ENCODE results near the gene FAM124A.

FAM124A gene

DNA sequence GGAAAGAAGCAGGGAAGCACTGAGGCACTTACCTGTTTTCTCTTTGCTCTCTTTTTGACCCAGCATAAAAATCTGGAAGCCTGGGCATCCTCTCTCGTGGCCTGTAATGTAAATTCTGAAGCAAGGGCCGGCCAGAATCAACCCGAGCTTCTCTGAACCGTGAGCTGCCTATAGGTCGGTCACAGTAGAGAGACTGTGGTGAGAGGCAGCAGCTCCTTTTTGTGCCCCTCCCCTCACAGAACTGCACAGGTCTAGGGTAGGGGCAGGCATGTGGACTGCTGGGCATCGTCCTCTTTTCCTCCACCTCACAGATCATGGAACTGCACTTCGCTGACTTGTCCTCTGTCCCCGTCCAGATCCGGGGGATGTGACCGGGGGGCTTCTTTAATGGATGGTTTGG lies 12.5 kb downstream of the FAM124A start:
- FAIRE-seq (no peak), DNase-seq (ENCODE audit: insufficient read length, low spot score) (no peak)
- TF ChIP-seq, protein P1, sequence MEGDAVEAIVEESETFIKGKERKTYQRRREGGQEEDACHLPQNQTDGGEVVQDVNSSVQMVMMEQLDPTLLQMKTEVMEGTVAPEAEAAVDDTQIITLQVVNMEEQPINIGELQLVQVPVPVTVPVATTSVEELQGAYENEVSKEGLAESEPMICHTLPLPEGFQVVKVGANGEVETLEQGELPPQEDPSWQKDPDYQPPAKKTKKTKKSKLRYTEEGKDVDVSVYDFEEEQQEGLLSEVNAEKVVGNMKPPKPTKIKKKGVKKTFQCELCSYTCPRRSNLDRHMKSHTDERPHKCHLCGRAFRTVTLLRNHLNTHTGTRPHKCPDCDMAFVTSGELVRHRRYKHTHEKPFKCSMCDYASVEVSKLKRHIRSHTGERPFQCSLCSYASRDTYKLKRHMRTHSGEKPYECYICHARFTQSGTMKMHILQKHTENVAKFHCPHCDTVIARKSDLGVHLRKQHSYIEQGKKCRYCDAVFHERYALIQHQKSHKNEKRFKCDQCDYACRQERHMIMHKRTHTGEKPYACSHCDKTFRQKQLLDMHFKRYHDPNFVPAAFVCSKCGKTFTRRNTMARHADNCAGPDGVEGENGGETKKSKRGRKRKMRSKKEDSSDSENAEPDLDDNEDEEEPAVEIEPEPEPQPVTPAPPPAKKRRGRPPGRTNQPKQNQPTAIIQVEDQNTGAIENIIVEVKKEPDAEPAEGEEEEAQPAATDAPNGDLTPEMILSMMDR (IDR thresholded peaks at IDR 0.05; ENCODE audit: insufficient read depth, missing control alignments): no peak

GRCh38 chr13:51235186-51235585 lies 13.0 kb downstream of the FAM124A start:
- DNase-seq (ENCODE audit: insufficient read length, low spot score): no peak
- TF ChIP-seq, protein P1 (IDR thresholded peaks at IDR 0.05; ENCODE audit: insufficient read depth, missing control alignments): no peak
- FAIRE-seq: no peak

GRCh38 chr13:51235756-51236490 lies 13.7 kb downstream of the FAM124A start:
- DNase-seq (ENCODE audit: insufficient read length, low spot score): no peak
- no peak for FAIRE-seq
- TF ChIP-seq, protein P1 (IDR thresholded peaks at IDR 0.05; ENCODE audit: insufficient read depth, missing control alignments): no peak

DNA sequence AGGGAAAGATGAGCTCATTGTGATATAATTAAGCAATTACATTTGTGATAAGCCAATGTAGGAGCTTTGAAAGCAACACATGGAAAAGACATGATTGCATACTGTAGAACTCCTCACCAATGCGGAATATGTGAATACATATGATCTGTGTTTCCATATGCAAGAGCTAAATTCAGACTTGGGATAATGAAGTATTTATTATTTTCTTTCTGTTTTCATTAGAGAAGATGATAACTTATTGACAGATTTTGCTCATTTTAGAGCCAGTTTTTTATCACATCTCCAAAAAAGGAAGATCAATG lies 14.2 kb downstream of the FAM124A start:
- TF ChIP-seq, protein P1 (IDR thresholded peaks at IDR 0.05; ENCODE audit: insufficient read depth, missing control alignments): no peak
- FAIRE-seq (no peak), DNase-seq (ENCODE audit: insufficient read length, low spot score) (no peak)

DNA sequence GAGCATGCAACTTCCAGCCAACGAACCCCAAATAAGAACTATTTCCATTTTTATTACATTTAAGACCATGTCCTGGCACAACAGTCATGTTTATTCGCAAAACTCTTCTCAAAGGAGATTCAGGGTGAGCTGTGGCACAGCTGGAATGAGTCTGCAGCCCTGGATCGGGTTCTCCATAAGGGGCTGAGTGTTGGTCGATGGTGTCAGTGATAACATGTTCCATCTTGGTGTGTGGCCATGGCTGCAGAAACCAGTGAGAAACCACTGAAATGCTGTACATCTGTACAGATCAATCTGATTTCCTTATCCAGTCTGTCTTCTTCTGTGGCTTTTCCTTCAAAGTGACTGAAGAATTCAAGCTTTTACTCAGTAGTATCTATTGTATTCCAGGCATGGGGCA lies 15.2 kb downstream of the FAM124A start:
- FAIRE-seq (no peak), DNase-seq (ENCODE audit: insufficient read length, low spot score) (no peak)
- TF ChIP-seq, protein P1 (IDR thresholded peaks at IDR 0.05; ENCODE audit: insufficient read depth, missing control alignments): no peak

DNA sequence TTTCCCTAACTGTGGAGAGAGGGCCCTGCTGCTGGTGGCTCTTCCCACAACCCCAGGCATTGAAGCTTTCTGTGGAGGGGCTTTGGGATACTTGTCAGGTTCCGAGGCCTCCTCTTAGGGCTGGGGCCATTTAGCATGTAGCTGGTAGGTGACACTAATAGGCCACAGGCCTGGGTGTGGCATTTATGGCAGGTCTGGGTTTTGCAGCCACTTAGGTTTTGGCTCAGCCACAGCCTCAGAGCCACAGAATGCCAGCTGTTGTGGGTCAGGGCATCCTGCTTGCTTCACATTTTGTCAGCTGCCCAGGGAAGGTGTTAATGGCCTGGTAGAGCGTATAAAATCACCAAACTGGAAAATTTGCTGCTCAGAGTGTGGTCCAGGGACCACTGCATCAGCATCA lies 15.7 kb downstream of the FAM124A start:
- TF ChIP-seq, protein P1 (IDR thresholded peaks at IDR 0.05; ENCODE audit: insufficient read depth, missing control alignments): no peak
- FAIRE-seq (no peak), DNase-seq (ENCODE audit: insufficient read length, low spot score) (no peak)

DNA sequence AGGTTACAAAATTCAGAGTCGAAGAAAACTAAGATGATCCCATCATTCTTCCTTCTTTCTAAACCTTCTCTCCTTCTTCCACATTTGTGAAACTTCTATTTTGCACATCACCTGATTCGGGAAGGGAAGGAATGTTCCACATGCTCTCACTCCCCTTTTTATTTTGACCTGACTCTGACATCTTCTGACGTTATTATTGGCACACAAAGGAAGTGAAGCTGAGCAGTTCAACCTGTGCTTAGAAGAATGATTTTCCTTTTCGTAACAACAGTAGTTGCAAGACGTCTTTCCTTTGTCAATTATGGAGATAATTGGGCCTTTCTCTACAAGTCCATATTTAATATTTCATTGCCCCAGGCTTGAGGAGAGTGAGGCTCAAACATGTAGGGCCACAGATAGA lies 18.0 kb downstream of the FAM124A start:
- peak; percentile 11 for FAIRE-seq
- TF ChIP-seq, protein P1 (IDR thresholded peaks at IDR 0.05; ENCODE audit: insufficient read depth, missing control alignments): no peak
- DNase-seq (ENCODE audit: insufficient read length, low spot score): no peak
